Middle frontal gyrus (tissue), 1 donor: Measurements from ENCODE around the gene PPP1R37.
"Not testable (repeated sequence)": the region's sequence is repeated elsewhere in the genome, so short reads cannot be mapped to it uniquely, and the experiment has no call there.

ENCODE experiments used
- DNase-seq: peaks from one replicate; pipeline ENCODE4 v3.0.0-alpha.2; 2015; ENCODE audit warnings: low spot score; ENCODE audit errors: extremely low spot score

The PPP1R37 gene

DNA sequence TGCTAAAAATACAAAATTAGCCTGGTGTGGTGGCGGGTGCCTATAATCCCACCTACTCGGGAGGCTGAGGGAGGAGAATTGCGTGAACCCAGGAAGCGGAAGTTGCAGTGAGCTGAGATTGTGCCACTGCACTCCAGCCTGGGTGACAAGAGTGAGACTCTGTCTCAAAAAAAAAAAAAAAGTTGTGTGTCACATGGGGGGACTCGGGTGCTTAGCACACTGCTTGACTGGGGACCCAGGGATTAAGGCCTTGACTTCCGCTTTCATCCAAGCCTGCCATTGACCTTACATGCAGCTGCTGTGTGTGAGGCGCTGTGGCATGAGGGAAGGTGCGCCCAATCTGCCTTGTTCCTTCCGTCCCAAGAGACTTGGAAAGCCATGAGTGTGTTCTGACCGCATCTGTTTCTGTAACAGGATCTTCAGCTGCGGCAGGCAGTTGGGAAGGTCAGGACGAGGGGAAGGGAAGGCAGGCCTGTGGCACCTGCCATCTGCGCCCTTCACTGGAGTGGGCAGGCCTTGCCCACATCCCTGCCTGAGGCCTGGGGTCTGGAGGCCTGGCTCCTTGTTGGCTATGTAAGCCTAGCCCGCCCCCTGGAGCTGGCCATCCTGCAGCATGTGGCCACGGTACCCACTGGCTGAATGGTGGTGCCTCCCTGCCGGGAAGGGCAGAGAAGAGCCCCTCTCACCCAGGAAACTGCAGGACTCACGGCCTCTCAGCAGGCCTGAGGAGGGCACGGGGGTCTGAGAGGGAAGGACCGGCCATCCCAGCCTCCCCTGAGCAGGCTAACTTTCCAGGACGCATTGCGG, 23.0 kb downstream of the PPP1R37 start:
- no peak for DNase-seq

DNA sequence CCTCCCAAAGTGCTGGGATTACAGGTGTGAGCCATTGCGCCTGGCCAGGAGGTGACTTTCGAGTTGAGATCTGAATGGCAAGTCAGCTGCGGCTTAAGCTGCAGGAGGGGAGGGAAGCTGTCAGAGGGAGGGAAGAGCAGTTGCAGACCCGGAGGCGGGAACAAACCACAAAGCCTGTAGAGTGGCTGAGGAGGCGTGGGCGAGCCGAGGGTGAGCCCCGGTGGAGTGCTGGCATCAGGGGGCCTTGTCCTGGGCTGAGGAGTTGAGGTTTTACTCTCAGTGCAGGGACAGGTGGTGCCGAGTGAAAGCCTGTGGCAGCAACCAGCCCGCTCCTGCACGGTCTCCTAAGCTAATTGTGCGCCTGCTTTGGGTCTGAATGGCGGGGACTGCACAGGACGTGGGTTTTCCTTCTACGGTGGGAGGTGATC, 24.2 kb downstream of the PPP1R37 start:
- DNase-seq, result no peak

GRCh38 chr19:45117671-45118070, 24.7 kb downstream of the PPP1R37 start:
- no peak for DNase-seq

- no peak for DNase-seq
These were observed 25.1 kb downstream of the PPP1R37 start for GRCh38 chr19:45118106-45118505.

DNA sequence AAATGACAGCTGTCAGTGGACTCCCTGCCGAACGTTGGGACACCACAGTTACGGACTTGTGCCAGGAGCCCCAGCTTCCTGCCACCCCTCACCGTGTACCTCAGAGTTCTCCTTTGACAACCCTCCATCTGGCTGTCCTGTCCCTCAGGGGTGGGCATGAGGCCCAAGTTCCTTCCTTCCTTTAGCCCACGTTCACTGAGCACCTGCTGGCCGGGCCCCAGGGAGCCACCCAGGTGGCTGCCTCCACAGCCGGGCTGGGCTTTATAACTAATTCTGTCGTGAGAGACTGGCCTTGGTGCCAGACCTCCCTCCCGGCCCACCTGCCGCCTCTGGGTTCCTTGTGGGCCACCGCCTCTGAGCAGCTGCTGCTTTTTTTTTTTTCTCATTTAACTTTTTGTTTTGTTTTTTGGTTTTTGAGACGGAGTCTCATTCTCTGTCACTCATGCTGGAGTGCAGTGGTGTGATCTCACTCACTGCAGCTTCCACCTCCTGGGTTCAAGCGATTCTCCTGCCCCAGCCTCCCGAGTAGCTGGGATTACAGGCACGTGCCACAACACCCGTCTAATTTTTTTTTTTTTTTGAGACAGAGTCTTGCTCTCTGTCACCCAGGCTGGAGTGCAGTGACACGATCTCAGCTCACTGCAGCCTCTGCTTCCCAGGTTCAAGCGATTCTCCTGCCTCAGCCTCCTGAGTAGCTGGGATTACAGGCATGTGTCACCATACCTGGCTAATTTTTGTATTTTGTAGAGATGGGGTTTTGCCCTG, 25.8 kb downstream of the PPP1R37 start:
- DNase-seq, result not testable (repeated sequence)

DNA sequence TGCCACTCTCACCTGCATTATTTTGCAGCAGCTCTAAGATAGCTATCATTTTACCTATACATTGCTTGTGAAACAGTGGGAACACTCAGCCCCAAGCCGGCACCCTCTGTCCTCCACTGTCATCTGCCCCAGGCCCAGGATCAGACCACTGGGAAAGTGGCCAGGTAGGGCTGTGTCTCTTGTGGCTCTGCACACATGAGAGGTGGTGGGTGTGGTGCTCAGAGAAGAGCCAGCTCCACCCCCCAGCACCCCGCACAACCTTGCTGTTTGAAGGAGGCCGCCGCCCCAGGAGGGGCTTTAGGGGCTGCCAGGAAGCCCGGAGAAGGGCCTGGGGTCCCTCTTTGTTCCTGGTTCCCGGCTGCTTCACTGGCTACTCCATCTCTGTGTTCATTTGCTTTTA, 26.6 kb downstream of the PPP1R37 start:
- no peak for DNase-seq

DNA sequence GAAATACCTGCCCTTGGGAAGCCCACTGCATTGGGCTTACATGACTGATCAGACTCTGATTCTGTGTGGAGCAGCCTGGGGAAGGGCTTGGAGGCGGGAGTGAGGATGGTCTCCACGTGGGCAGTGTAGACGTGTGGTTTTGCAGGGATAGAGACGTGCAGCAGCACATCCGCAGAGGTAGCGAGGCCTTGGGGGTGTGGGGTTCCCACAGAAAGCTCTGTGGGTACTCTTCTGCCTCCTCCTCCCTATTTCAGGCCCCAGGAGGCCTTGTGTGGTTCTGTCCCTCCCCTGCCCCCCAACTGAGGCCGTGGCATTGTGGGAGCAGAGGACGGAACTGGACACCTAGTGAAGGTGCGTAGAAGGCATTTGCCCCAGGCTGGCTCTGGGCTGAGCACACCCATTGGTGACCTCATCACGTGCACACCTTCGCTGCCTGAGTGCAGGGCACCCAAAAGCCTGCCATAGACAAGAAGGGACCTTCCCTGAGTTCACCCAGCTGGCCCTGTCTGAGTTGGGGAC, 28.9 kb downstream of the PPP1R37 start:
- no peak for DNase-seq

GRCh38 chr19:45122832-45123231, 29.9 kb downstream of the PPP1R37 start:
- no peak for DNase-seq

- DNase-seq, result no peak
These were observed 30.5 kb downstream of the PPP1R37 start for GRCh38 chr19:45123440-45123850.

DNA sequence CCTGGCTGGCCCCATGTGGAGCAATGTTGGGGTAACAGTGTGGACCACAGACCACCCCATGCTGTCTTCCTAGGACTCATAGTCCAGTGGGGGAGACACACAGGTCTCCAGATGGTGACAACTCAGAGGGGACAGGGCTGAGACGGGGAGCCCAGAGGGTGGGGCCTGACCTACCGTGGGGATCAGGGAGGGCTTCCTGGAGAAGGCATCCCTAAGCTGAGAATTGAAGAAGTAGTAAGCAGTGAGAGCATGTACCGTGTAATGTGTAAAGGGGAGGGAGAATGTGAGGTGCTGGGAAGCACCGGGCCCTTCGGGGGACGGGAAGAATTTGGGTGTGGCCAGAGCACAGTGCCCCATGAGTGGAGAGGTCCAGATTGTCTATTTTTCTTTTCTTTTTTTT, 31.0 kb downstream of the PPP1R37 start:
- DNase-seq, result no peak

DNA sequence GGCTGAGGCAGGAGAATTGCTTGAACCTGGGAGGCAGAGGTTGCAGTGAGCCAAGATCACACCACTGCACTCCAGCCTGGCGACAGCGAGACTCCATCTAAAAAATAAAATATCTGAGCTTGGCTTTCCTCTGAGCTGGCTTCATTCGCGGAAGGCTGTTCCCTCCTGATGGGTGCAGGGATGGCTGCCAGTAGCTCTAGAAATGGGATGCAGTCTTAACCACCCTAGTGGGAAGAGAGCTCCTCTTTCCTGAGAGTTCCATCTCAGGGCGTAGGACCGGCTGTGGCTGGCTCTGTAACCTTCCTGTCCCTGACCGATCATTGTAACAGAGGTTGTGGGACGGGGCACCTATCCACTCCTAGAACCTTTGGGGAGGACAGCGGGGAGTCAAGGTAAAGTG, 32.4 kb downstream of the PPP1R37 start:
- no peak for DNase-seq

- DNase-seq, result no peak
These were observed 33.1 kb downstream of the PPP1R37 start for GRCh38 chr19:45125975-45126493.

GRCh38 chr19:45126654-45127053, 33.7 kb downstream of the PPP1R37 start:
- no peak for DNase-seq

GRCh38 chr19:45128146-45128545, 35.2 kb downstream of the PPP1R37 start:
- DNase-seq, result no peak

DNA sequence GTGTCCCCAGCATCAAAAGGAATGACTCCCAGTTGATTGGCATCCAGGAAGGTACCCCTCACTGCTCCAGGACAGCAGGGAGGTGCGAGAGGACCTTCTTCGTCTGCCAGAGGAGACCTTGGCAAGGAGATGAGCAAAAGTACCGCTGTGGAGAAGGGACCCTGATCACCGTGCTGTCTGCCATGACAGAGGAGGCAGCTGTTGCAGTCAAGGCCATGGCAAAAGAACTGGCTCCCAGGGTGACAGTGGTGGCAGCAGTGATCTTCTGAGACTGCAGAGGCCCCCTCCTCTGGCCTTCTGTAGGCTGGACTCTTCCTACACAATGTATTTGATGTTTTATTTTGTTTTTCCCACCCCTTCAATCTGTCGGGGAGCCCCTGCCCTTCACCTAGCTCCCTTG, 35.8 kb downstream of the PPP1R37 start:
- DNase-seq, result no peak

- no peak for DNase-seq
These were observed 37.3 kb downstream of the PPP1R37 start for GRCh38 chr19:45130236-45130635.

DNA sequence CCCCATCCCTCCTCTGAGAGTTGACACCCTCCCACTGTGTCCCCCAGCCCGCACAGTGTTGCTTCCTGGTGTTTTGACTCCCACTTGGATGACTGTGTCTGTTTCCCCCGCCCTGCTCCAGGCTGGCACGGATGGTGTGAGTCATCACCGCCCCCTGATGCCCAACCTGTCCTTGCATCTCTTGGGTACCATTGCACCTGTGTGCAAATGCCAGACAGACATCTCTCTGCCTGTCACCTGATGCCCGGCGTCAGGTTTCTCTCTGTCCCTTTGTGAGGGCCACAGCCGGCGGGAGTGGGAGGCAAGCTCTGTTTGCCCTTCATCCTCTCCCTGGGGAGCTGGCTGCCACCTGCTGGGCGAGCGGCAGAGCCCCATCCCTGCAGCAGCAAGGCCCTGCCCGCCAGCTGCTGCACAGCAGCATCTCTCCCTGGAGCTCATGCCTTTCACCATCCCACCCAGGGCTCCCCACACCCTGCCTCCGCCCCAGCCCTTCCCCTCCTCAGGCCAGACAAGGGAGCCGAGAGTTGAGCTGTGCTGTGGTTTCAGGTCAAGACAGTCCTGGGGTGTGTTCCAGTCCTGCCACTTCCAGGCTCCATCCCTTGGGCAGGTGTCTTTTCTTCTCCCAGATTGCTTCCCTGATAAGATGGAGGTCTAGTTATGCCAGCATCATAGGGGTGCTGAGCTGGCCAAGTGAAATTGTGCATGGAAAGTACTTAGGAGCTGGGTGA, 38.1 kb downstream of the PPP1R37 start:
- no peak for DNase-seq

DNA sequence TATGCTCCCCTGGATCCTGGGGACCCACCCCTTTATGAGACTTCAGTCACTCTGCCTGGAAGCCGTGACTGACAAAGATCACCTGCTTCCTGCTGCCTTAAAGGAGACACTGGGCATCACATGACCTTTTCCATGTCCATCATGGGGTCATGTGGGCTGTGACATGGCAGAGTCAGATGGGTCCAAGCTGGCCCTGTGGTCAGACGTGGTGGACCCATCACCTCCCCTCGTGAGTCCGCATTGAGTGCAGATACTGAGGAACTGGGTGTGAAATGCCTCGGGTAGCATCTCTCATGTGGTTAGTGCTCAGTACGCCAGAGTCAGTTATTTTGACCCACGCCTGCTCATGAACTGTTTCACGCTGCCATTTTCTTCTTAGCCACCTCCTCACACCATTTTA, 40.7 kb downstream of the PPP1R37 start:
- no peak for DNase-seq

DNA sequence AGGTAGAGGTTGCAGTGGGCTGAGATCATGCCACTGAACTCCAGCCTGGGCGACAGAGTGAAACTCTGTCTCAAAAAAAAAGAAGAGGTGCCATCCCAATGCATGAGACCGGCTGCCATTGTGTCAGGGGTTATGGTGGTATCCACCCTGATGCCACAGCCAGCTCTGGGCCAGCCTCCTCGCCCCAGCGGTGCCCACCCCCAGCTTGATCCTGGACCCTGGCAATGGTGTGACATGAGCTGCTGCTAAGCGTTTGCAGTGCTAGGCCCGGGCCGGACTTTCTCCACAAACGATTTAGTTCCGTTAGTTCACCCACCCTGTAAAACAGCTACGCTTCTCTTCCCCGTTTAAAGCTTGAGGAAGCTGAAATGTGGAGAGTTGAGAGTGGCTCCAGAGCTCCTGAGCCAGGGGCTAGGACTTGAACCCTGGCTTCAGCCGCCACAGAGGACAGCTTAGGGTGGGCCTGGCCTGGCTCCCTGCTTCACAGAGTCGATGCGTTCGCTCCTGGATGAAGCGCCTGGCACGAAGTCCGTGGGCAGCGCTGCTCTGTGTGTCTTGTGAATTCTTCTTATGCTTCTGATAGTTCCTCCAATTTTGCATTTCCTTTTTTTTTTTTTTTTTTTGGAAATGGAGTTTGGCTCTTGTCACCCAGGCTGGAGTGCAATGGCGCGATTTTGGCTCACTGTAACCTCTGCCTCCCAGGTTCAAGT, 42.4 kb downstream of the PPP1R37 start:
- no peak for DNase-seq

DNA sequence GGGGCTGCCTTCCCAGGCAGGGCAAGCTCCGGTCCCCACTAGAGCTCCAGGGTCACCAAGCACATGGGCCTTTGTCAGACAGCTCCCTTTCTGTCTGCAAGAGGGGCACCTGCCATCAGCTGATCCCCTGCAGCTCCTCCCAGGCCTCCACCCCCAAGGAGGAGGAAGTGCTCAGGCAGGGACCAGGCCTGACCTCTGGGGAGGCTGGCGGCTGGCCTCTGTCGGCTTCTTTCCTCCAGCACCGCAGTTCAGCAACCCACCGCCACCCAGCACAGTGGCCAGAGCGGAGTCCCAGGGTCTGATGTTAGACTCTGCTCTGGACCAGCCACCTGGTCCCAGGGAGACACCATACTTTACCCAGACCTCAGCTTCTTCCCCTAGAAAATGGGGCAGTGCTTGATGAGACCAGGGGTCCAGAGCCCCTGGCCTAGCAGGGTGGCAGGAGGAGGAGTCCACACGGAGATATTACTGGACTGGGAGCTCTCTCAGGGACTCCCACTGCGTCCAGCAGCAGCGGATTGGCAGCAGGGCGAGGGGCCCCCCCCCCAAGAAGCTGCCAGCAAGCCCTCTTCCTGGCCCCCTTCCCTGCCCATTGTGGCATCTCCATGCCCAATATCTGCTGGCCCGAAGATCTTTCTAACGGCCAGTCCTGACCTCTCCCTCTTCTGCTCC, 43.7 kb downstream of the PPP1R37 start:
- no peak for DNase-seq
